ENCODE measurements around the gene DCXR. TPM values are rescaled to one million over a fixed set of nuclear protein-coding genes. Genes with fewer than 3 reads are reported as not detected.

DCXR gene
- total RNA-seq, 1 donor from 2014 or later: 158 TPM

GRCh38 chr17:81987161-81987770, 50.2 kb downstream of the DCXR start:
- no peak overlapping the region for H3K27ac Mint-ChIP-seq
- H3K9me3 Mint-ChIP-seq: no peaks in the 10 kb centered on the region
- no peaks in the 10 kb centered on the region for H3K4me1 Mint-ChIP-seq (ENCODE audit: unreplicated experiment)
- H3K36me3 Mint-ChIP-seq: peaks cover 9% of the 10 kb centered on the region
- no peaks in the 10 kb centered on the region for H3K27me3 Mint-ChIP-seq
- no peak for TF ChIP-seq CTCF (conservative IDR thresholded peaks at IDR 0.05)
- H3K4me3 Mint-ChIP-seq: no peak overlapping the region
- no peak for DNase-seq (ENCODE audit: extremely low spot score, unreplicated experiment)

GRCh38 chr17:81986606-81987005, 50.9 kb downstream of the DCXR start:
- DNase-seq (ENCODE audit: extremely low spot score, unreplicated experiment): no peak
- H3K27ac Mint-ChIP-seq: no peak overlapping the region
- TF ChIP-seq CTCF (conservative IDR thresholded peaks at IDR 0.05): no peak
- H3K27me3 Mint-ChIP-seq: no peaks in the 10 kb centered on the region
- no peaks in the 10 kb centered on the region for H3K9me3 Mint-ChIP-seq
- no peak overlapping the region for H3K4me3 Mint-ChIP-seq
- H3K36me3 Mint-ChIP-seq: peaks cover 9% of the 10 kb centered on the region
- no peaks in the 10 kb centered on the region for H3K4me1 Mint-ChIP-seq (ENCODE audit: unreplicated experiment)

Other genes with a start within 250 kb of the DCXR start
- gene GCGR, start 233.5 kb downstream of the DCXR start, total RNA-seq (ENCODE audit: low replicate concordance): 1.2 and 1.7 TPM in 2 replicates
- 54.2 and 101 TPM in 2 replicates for gene MCRIP1, start 204.4 kb downstream of the DCXR start, total RNA-seq (ENCODE audit: low replicate concordance)
- gene PPP1R27, start 202.6 kb downstream of the DCXR start, total RNA-seq (ENCODE audit: low replicate concordance): not detected in 2 replicates
- 555 and 815 TPM in 2 replicates for gene P4HB, start 177.2 kb downstream of the DCXR start, total RNA-seq (ENCODE audit: low replicate concordance)
- gene ARHGDIA, start 166.4 kb downstream of the DCXR start, total RNA-seq (ENCODE audit: low replicate concordance): 250 and 264 TPM in 2 replicates
- gene ALYREF, start 146.1 kb downstream of the DCXR start, total RNA-seq (ENCODE audit: low replicate concordance): 102 and 124 TPM in 2 replicates
- 136 and 140 TPM in 2 replicates for gene ANAPC11, start 146.0 kb downstream of the DCXR start, total RNA-seq (ENCODE audit: low replicate concordance)
- 0.64 and 2.5 TPM in 2 replicates for gene NPB, start 135.5 kb downstream of the DCXR start, total RNA-seq (ENCODE audit: low replicate concordance)
- 46.8 and 50.4 TPM in 2 replicates for gene PCYT2, start 126.3 kb downstream of the DCXR start, total RNA-seq (ENCODE audit: low replicate concordance)
- gene SIRT7, start 119.5 kb downstream of the DCXR start, total RNA-seq (ENCODE audit: low replicate concordance): 29.9 and 46.0 TPM in 2 replicates
- gene MAFG, start 110.0 kb downstream of the DCXR start, total RNA-seq (ENCODE audit: low replicate concordance): 22.4 and 30.0 TPM in 2 replicates
- gene PYCR1, start 100.4 kb downstream of the DCXR start, total RNA-seq (ENCODE audit: low replicate concordance): 110 and 127 TPM in 2 replicates
- gene MYADML2, start 90.5 kb downstream of the DCXR start, total RNA-seq (ENCODE audit: low replicate concordance): not detected in 2 replicates
- 1.9 and 3.2 TPM in 2 replicates for gene NOTUM, start 76.5 kb downstream of the DCXR start, total RNA-seq (ENCODE audit: low replicate concordance)
- 31.5 and 35.6 TPM in 2 replicates for gene ASPSCR1, start 60.1 kb downstream of the DCXR start, total RNA-seq (ENCODE audit: low replicate concordance)
- gene CENPX, start 14.8 kb downstream of the DCXR start, total RNA-seq (ENCODE audit: low replicate concordance): 60.4 and 69.3 TPM in 2 replicates
- gene LRRC45, start 14.4 kb downstream of the DCXR start, total RNA-seq (ENCODE audit: low replicate concordance): 27.6 and 29.4 TPM in 2 replicates
- 41.7 and 51.7 TPM in 2 replicates for gene RAC3, start 6.0 kb downstream of the DCXR start, total RNA-seq (ENCODE audit: low replicate concordance)
- gene RFNG, start 14.1 kb upstream of the DCXR start, total RNA-seq (ENCODE audit: low replicate concordance): 35.9 and 43.4 TPM in 2 replicates
- gene GPS1, start 14.2 kb upstream of the DCXR start, total RNA-seq (ENCODE audit: low replicate concordance): 111 and 112 TPM in 2 replicates
- 97.0 and 97.1 TPM in 2 replicates for gene DUS1L, start 28.1 kb upstream of the DCXR start, total RNA-seq (ENCODE audit: low replicate concordance)
- 228 and 326 TPM in 2 replicates for gene FASN, start 60.5 kb upstream of the DCXR start, total RNA-seq (ENCODE audit: low replicate concordance)
- 33.5 and 58.7 TPM in 2 replicates for gene CCDC57, start 175.1 kb upstream of the DCXR start, total RNA-seq (ENCODE audit: low replicate concordance)
- gene SLC16A3, start 191.3 kb upstream of the DCXR start, total RNA-seq (ENCODE audit: low replicate concordance): 27.8 and 29.8 TPM in 2 replicates
- gene CSNK1D, start 236.0 kb upstream of the DCXR start, total RNA-seq (ENCODE audit: low replicate concordance): 176 and 184 TPM in 2 replicates